Limb (tissue), 2 donors: ENCODE results near the gene CREB3L2.
"Not testable (repeated sequence)": the region's sequence is repeated elsewhere in the genome, so short reads cannot be mapped to it uniquely, and the experiment has no call there.

ENCODE experiments used
- DNase-seq, 2 donors: peaks; one replicate each; pipeline ENCODE4 v3.0.0-alpha.2; 2016; ENCODE audit errors: extremely low spot score in 2 of 2

Gene CREB3L2

GRCh38 chr7:138014201-138014600 lies 12.3 kb upstream of the CREB3L2 start:
- DNase-seq = not testable (repeated sequence)

DNA sequence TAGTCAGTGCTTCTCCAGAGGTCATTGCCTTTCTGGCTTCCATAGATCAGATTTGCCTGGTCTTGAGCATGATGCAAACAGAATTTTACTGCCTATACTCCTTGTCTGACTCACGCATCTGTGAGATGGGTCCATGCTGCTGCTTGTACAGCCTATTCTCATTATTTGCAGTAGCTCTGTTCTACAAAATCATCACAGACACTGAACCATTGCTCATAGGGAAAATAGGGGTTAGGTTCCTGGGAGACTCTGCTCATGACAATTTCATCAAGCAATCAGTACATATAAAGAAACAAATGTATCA lies 7.4 kb upstream of the CREB3L2 start:
- no peak for DNase-seq

- peak; percentile 63 to 88 for DNase-seq
These were observed 6.9 kb upstream of the CREB3L2 start for GRCh38 chr7:138008588-138009349.

DNA sequence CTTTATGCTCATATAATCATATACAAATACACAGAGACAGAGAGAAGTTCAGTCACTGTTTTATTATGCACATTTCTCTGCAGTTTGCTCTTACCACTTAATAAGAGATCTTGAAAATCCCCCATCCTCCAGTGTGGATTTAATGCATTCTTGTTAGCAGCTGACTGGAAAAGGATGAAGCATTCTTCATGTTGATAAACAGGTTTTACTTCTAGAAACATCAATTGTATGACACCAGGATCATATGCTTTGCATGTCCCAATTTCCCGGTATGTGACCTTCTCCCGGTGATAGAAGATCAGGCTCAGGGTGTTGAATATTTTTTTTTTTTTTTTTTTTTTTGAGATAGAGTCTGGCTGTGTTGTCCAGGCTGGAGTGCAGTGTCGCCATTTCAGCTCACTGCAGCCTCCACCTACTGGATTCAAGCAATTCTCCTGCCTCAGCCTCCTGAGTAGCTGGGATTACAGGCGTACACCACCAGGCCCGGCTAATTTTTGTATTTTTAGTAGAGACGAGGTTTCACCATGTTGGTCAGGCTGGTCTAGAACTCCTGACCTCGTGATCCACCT lies 6.2 kb upstream of the CREB3L2 start:
- no peak for DNase-seq

DNA sequence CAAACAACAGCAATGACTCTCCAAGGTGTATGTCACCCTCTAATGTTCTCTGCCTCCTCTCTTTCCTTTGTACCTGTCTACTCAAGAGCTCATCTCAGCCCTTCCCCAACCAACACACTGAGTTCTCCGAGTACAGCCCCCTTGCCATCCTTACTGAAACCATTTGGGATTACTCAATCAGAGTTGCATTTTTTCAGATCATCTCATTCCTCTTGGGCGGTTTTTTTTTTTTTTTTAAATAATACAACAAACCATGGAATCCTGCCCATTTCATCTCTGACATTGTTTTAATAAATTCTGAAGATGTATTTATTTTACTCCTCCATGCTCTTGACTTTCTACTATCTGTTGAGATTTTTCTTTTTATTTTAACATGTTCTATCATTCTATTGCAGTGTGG lies 4.2 kb upstream of the CREB3L2 start:
- DNase-seq = no peak

- DNase-seq = no peak
These were observed 3.0 kb upstream of the CREB3L2 start for GRCh38 chr7:138004936-138005335.

DNA sequence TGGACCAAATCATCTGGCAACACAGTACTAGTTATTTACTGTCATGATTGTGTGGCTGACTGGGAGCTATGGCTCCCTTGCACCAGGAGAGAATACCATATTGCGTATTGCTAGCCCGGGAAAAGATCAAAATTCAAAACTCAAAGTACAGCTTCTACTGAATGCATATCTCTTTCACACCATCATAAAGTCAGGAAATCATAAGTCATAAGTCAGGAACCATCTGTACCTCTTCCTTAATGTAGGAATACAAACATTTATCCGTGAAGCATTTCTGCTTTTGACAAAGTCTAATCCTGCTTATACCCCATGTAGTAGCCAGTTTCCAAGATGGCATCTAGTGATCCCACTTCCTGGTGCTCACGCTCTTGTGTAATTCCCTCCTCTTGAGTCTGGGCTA lies 2.2 kb upstream of the CREB3L2 start:
- no peak for DNase-seq

GRCh38 chr7:138002828-138003189 lies 923 bp upstream of the CREB3L2 start:
- no peak for DNase-seq

DNA sequence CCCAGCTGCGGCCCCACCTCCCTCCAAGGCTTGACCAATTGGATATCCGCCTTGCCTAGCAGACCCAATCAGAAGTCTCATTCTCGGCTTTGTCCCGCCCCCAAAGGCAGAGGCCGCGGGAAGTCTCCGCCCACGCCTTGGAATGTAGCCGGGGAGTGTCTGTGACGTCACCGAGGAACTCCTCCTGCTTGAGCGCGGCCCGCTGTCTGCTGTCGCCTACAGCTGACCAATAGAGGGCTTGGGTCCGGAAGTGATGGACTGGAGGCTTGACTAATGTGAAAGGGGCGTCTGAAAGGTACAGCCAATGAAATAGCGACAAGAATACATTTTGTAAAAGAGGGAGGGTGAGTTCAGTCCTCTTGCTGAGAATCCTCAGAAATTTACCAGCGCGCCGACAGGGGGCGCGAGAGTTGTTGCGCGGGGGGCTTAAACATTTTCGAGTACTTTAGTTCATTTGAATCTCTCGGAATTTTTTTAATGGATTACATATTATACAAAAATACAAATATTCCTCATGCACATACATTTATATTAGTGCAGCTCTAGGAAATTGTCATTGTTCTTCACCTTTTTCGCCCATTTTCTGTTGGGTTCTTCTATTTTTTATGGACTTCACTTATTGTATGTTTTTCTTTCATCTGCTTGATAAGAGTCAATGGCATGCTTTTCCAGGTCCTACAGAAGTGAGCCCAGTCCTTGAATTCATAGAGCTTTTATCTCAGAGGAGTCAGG lies 376 bp upstream of the CREB3L2 start:
- DNase-seq = peak; percentile 99 to 100

DNA sequence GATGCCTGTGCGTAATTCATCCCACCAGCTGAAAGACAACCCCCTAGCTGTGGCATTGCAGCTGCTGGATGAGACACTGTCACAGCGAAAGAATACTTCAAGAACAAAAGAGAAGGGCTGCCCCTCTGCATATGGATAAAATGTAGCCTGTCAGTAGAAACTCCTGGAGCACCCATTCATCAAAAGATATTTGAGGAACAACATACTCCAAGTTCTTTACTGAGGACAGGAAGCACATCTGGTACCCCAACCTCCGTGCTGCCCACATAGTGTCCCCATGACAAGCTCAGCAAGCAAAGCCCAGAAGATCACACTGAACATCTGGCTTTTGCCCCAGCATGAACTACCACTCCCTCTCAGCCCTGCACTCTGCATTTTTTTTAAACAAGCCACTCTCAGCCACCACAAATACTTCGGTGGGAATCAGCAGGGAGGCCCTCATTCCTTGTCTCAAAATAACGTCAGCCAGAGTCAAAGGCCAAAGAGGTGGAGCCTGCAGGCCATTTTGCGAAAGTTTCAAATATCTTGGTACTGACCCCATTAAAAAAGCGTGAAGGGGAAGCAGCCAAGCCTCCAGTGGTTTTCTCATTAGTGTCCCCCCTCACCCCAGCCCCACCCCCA lies 1.7 kb downstream of the CREB3L2 start:
- DNase-seq = peak; percentile 69 to 73

- DNase-seq = no peak
These were observed 2.3 kb downstream of the CREB3L2 start for GRCh38 chr7:137999496-138000080.

- no peak for DNase-seq
These were observed 3.6 kb downstream of the CREB3L2 start for GRCh38 chr7:137998250-137998649.

DNA sequence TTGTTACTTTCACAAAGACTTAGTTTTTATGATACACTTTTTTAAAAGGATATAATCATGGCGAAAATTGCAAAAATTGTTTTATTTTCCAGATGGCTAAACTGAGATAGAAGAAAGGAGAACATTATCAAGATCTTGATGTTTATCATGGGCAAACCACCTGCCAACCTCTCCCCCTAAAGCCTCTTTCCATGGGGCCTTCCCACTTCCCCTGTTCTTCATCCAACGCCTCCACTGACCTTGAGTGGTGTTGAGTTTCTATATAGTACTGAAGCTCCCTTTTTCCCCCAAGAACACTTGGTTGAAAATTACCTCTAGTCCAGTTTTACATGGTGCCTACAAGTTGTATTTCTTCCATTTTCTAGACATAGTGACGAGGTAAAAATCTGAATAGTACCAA lies 5.0 kb downstream of the CREB3L2 start:
- no peak for DNase-seq

DNA sequence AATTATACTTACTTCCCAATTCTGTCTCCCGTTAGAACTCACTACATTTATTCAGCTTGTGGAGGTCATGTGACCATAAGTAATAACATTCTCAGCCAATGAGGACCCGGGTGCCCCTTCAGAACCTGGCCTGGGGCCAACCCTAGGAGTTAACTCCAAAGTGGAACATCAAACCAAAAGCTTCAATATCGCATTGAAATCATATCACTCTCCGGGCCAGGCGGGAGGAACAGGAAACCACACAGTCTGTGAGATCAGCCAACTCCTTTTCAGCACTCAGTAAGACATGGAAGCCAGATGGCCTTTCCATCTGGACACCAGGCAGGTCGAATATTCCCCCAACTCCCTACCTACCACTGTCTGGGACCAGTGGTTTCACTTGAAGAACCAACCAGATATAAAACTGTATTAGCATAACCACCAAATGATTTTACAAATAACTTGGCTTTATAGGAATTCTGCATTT lies 5.5 kb downstream of the CREB3L2 start:
- DNase-seq = peak; percentile 59 to 61

GRCh38 chr7:137994216-137994615 lies 7.7 kb downstream of the CREB3L2 start:
- no peak for DNase-seq

DNA sequence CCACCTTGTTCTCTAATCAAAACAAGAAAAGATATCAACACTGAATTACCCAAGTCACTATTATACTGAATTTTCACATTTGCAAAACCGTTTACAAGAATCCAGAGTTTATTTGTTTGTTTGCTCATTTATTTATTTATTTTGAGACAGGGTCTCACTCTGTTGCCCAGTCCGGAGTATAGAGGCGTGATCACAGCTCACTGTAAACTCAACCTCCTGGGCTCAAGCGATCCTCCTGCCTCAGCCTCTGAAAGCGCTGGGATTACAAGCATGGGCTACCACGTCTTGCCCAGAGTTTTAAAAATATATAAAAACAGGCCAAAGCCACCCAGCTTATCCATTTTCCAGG lies 8.5 kb downstream of the CREB3L2 start:
- no peak for DNase-seq

- DNase-seq = peak in 1 of 2 donors; percentile 78
These were observed 9.1 kb downstream of the CREB3L2 start for GRCh38 chr7:137992550-137993394.

DNA sequence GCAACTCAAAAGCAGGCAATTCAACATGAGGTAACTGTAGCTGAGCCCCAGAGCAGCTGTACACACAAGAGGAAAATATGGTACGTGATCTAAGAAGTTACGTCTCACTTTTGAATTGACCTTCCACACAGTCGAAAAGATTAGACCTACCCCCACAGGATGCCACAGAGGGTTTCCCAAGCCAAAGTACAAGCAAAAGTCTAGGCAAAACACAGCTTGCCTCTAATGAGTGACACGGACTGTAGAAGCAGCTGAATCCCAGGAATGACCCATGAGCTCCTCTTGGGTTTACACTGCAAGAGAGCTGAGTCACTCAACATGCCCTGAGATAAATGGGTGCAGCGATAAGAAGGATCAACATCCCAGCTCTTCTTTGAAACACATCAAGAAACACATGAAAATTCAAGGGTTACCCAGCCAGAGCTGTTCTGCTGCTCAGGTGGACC lies 9.8 kb downstream of the CREB3L2 start:
- no peak for DNase-seq

DNA sequence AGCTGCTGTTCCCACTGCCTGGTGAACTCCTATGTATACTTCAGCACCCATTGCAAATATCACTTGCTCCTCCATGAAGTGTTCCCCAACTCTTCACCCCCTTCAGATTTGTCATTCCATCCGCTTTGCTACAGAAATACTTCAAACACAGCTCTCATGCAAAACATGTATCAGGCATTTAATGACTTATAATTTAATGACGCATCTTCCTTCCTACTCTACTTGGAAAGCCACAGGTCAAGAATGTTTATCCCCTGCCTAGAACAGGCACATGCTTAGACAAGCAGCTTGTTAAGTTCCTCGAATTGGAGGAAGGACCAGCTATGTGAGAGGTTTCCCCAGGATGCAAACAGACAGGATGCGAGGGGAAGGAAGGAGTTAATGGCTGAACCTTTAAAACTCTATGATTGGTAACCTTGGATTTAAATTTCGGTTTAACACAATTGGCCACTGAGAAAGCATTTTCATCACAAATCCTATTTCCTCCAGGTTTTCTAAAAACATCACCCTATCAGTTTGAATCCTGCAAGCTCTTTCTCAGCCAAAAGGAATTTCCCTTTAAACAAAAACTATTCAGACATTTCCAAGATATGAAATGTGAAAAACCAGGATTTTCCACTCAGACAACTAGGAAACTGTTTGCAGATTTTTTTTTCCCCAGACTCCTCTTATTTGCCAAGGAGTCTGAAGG lies 11.5 kb downstream of the CREB3L2 start:
- peak in 1 of 2 donors; percentile 64 for DNase-seq

- DNase-seq = no peak
These were observed 12.3 kb downstream of the CREB3L2 start for GRCh38 chr7:137989590-137989989.
